ENCODE data around the gene NR6A1.

The NR6A1 gene

DNA sequence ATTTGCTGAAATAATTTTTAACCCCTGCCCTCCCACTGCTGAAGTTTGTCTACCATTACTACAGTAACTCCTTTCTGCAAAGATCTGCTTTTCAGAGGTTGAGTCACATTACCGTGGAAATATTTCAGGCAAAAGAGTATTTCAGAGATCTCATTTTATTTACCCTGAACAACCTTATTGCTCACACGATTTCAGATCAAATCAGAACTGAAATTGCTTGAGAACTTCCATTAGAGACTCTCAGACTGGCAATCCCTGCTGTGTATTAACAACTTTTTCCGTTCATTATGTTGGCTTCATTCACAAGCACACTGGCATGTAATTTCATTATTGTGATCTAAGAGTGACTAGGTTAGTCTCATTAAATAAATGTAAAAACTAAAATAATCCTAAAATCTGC, 16.1 kb downstream of the NR6A1 start:
- TF ChIP-seq, protein P1, sequence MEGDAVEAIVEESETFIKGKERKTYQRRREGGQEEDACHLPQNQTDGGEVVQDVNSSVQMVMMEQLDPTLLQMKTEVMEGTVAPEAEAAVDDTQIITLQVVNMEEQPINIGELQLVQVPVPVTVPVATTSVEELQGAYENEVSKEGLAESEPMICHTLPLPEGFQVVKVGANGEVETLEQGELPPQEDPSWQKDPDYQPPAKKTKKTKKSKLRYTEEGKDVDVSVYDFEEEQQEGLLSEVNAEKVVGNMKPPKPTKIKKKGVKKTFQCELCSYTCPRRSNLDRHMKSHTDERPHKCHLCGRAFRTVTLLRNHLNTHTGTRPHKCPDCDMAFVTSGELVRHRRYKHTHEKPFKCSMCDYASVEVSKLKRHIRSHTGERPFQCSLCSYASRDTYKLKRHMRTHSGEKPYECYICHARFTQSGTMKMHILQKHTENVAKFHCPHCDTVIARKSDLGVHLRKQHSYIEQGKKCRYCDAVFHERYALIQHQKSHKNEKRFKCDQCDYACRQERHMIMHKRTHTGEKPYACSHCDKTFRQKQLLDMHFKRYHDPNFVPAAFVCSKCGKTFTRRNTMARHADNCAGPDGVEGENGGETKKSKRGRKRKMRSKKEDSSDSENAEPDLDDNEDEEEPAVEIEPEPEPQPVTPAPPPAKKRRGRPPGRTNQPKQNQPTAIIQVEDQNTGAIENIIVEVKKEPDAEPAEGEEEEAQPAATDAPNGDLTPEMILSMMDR (IDR thresholded peaks at IDR 0.05; ENCODE audit: control extremely low read depth, extremely low read depth, low read depth, missing control alignments) = no peak
- no peak for DNase-seq (ENCODE audit: extremely low spot score)
- POLR2A ChIA-PET = no interaction called here
- CTCF ChIA-PET = interaction anchor here (1.3 to 2.2 kb wide), 3 partner anchors 9 to 138 kb away, joined by 5 to 8 read pairs (median 6); partner anchors contain the start of gene WDR38

DNA sequence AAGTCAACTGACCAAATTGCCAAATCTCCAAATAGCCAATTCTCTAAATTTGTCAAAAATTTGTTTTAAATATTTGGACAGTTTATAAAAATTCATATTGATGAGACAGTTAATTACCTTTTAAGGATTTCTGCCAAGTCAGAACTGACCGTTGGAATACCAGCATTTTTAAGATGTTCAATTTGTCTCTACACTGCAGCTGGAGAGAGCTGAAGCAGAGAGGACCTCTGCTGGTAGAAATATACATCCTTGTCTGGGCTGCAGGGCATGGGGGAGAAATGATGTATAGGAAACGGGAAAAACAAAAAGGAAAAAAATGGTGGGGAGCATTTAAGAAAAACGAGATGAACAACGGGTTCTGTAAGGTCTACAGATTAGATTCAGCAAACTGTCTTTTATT, 16.8 kb downstream of the NR6A1 start:
- TF ChIP-seq, protein P1 (IDR thresholded peaks at IDR 0.05; ENCODE audit: control extremely low read depth, extremely low read depth, low read depth, missing control alignments) = peak; percentile 40
- ChIA-PET CTCF (interaction anchor here (0.9 to 3.4 kb wide), 4 partner anchors 10 to 137 kb away, joined by 4 to 16 read pairs (median 7); partner anchors contain the start of gene NR6A1), POLR2A (no interaction called here)
- DNase-seq (ENCODE audit: extremely low spot score) = no peak

DNA sequence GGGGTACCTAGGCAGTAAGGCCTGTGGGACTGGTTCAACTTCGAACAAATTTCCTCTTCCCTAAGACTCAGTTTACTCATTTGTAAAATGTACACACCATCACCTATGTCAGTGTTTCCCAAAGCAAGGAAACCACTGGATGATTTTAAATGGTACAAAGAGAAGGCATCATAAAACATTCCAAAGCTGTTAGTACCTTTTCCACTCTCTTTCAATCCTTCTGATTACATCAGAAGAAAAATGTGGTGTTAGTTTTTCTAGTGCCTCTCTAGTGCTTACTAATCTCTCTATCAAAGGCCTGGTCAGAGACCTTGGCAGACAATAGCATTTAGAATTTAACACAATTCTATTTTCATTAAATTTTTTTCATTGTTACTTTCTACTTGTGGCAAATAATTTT, 18.1 kb downstream of the NR6A1 start:
- ChIA-PET POLR2A (no interaction called here), CTCF (interaction anchor here (1.0 to 5.1 kb wide), 5 partner anchors 9 to 101 kb away, joined by 3 to 45 read pairs (median 14); partner anchors contain the start of gene WDR38)
- DNase-seq (ENCODE audit: extremely low spot score) = no peak
- TF ChIP-seq, protein P1 (IDR thresholded peaks at IDR 0.05; ENCODE audit: control extremely low read depth, extremely low read depth, low read depth, missing control alignments) = no peak

DNA sequence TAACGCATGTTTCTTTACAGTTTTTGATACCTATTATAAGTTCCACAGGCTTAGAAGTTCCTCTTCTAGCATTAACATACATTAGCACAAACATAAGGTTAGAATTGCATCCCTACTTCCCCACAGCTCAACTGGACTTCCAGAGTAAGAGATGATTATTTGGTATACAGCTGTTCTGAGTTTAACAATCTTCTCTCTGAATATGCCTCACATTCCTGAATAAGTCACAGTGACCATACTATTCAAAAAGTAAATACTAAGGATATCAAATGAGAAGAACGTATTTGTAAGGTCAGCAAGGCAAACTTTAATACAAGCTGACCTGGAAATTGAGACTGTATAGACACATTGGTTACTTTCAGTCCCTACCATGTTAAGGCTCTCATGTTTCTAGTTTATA, 21.3 kb downstream of the NR6A1 start:
- TF ChIP-seq, protein P1 (IDR thresholded peaks at IDR 0.05; ENCODE audit: control extremely low read depth, extremely low read depth, low read depth, missing control alignments) = no peak
- CTCF ChIA-PET = interaction anchor here (1.0 to 5.1 kb wide), 4 partner anchors 9 to 38 kb away, joined by 3 to 45 read pairs (median 5); partner anchors contain the start of gene NR6A1

DNA sequence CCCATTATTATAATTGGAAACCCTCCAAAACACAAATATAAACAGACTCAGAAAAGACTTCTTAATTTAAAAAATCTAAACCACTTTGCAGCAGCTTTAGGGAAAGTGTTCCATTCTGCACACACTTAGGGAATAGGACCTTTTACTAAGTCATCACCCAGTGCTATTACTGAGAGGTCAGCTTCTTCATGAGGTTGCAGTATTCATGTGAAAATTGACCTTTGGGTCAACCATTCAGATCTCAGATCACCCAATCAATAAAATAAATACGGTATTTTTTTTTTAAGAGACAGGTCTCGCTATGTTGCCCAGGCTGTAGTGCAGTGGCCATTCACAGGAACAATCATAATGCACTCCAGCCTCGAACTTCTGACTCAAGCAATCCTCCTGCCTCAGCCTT, 21.8 kb downstream of the NR6A1 start:
- POLR2A ChIA-PET = no interaction called here
- TF ChIP-seq, protein P1 (IDR thresholded peaks at IDR 0.05; ENCODE audit: control extremely low read depth, extremely low read depth, low read depth, missing control alignments) = no peak
- CTCF ChIA-PET = interaction anchor here (1.0 to 5.1 kb wide), 3 partner anchors 10 to 37 kb away, joined by 3 to 45 read pairs (median 5); no protein-coding TSS in a partner anchor
- DNase-seq (ENCODE audit: extremely low spot score) = no peak

More for the DNA sequence above, 21.3 kb downstream of the NR6A1 start:
- no peak for DNase-seq (ENCODE audit: extremely low spot score)
- POLR2A ChIA-PET = no interaction called here

DNA sequence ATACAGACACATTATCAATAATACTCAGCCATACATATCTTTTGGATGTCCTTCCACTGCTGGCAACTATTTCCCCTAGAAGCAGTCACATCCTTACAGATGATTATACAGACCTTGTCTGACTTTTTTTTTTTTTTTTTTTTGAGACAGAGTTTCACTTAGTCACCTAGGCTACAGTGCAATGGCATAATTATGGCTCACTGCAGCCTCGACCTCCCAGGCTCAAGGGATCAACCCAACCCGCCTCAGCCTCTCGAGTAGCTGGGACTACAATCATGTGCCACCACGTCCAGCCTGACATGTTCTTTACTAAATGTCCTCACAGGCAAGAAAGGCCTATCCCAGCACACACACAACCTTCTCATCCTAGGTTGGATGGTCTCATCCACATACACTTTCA, 24.0 kb downstream of the NR6A1 start:
- CTCF ChIA-PET = no interaction called here
- POLR2A ChIA-PET = interaction anchor here (0.7 kb wide), 1 partner anchor 9 kb away, joined by 8 read pairs; no protein-coding TSS in a partner anchor
- TF ChIP-seq, protein P1 (IDR thresholded peaks at IDR 0.05; ENCODE audit: control extremely low read depth, extremely low read depth, low read depth, missing control alignments) = no peak
- no peak for DNase-seq (ENCODE audit: extremely low spot score)
